Endothelial cell of umbilical vein (primary cell): ENCODE data around the gene FGFR3. TPM values are rescaled to one million over a fixed set of nuclear protein-coding genes. Genes with fewer than 3 reads are reported as not detected.

Source experiments
- BruUV-seq: library from RNA; stranded (reverse); fragments of 400-500 nt; replicated peaks from 2 replicates; lab custom pipeline; 2021; lab: Mats Ljungman, UMichigan
- CTCF ChIA-PET: fragments of 300-600, 350-600 bp; sonication (Branson Sonifier 250); formaldehyde crosslinking; loops from one replicate; lab custom pipeline; 2021; ENCODE audit warnings: antibody characterized with exemption, inconsistent platforms; lab: Charles Lee
- POLR2A ChIA-PET: fragments of 300-600, 350-600 bp; sonication (Branson Sonifier 250); formaldehyde crosslinking; loops from one replicate; lab custom pipeline; 2021; ENCODE audit warnings: antibody characterized with exemption, inconsistent platforms; lab: Charles Lee
- DNase-seq: peaks from one replicate; pipeline ENCODE4 v3.0.0-alpha.2; 2011; ENCODE audit warnings: low read depth, low spot score
- FAIRE-seq: peaks from 2 replicates; lab custom pipeline; 2011; peaks lifted over from hg19 to GRCh38; lab: Jason Lieb, UNC
- H2AFZ ChIP-seq: 2 replicates; pipeline ENCODE4 v1.6.0; 2012; ENCODE audit warnings: low read depth, low read length, control low read depth, inconsistent platforms
- H3K27ac ChIP-seq: 2 replicates; pipeline ENCODE4 v1.5.1; 2011; ENCODE audit warnings: low read depth, mild to moderate bottlenecking, control low read depth, low read length, moderate library complexity; ENCODE audit not compliant: insufficient read depth
- H3K27me3 ChIP-seq, 2 experiments: 2 replicates each; pipeline versions ENCODE4 v1.6.0 to v1.6.1; 2011; ENCODE audit warnings: low read length in 2 of 2, mixed read lengths in 1 of 2; ENCODE audit not compliant: control insufficient read depth in 2 of 2, insufficient read depth in 2 of 2
- H3K36me3 ChIP-seq, 2 experiments: 2 replicates in 1 of 2; 3 replicates in 1 of 2; pipeline ENCODE4 v1.5.1; 2011; ENCODE audit warnings: low read length in 2 of 2, mild to moderate bottlenecking in 1 of 2, moderate library complexity in 1 of 2; ENCODE audit not compliant: control insufficient read depth in 2 of 2, insufficient read depth in 2 of 2; ENCODE audit errors: extremely low read depth in 1 of 2
- H3K4me1 ChIP-seq: 3 replicates; pipeline ENCODE4 v1.5.1; 2011; ENCODE audit warnings: mild to moderate bottlenecking, low read length; ENCODE audit not compliant: control insufficient read depth, insufficient read depth; ENCODE audit errors: extremely low read depth
- H3K4me2 ChIP-seq: 2 replicates; pipeline ENCODE4 v1.6.1; 2011; ENCODE audit warnings: low read length, control low read depth, mixed read lengths; ENCODE audit not compliant: insufficient read depth
- H3K4me3 ChIP-seq, 3 experiments: fragments of 200-600 bp in 1 of 3; sonication (generic), shearing (Covaris generic) in 1 of 3; replicated peaks in 1 of 3; 2 replicates each; pipeline ENCODE4 v1.5.1; 2011 to 2016; ENCODE audit warnings: control low read depth in 3 of 3, low read length in 3 of 3, mild to moderate bottlenecking in 2 of 3, inconsistent platforms in 1 of 3, low read depth in 1 of 3, moderate library complexity in 1 of 3; ENCODE audit not compliant: insufficient read depth in 1 of 3
- H3K79me2 ChIP-seq: 2 replicates; pipeline ENCODE4 v1.6.0; 2012; ENCODE audit warnings: low read length, inconsistent platforms; ENCODE audit not compliant: control insufficient read depth, insufficient read depth
- H3K9ac ChIP-seq: replicated peaks from 2 replicates; pipeline ENCODE3; 2011; ENCODE audit warnings: low read length, control low read depth; ENCODE audit not compliant: insufficient read depth; ENCODE audit errors: extremely low read depth
- H3K9me1 ChIP-seq: replicated peaks from 3 replicates; pipeline ENCODE4 v1.6.0; 2011; ENCODE audit warnings: mild to moderate bottlenecking, low read length; ENCODE audit not compliant: control insufficient read depth, insufficient read depth; ENCODE audit errors: extremely low read depth
- H3K9me3 ChIP-seq: replicated peaks from 2 replicates; pipeline ENCODE4 v1.5.1; 2012; ENCODE audit warnings: low read length, inconsistent platforms; ENCODE audit not compliant: control insufficient read depth, insufficient read depth
- H4K20me1 ChIP-seq: replicated peaks from 2 replicates; pipeline ENCODE3; 2011; ENCODE audit warnings: mild to moderate bottlenecking, low read length; ENCODE audit not compliant: control insufficient read depth, insufficient read depth; ENCODE audit errors: extremely low read depth
- EZH2 ChIP-seq: IDR thresholded peaks from 2 replicates; pipeline ENCODE4 v1.6.1; 2012; ENCODE audit warnings: borderline replicate concordance, low read depth, mild to moderate bottlenecking, moderate library complexity, low read length, inconsistent platforms; ENCODE audit not compliant: severe bottlenecking
- FOS ChIP-seq: IDR thresholded peaks from 2 replicates; pipeline ENCODE4 v1.6.1; 2011; ENCODE audit warnings: mild to moderate bottlenecking, low read length, moderate library complexity, borderline replicate concordance; ENCODE audit not compliant: insufficient read depth
- GATA2 ChIP-seq: IDR thresholded peaks from 2 replicates; pipeline ENCODE4 v1.7.0; 2011; ENCODE audit warnings: low read depth, mild to moderate bottlenecking, moderate library complexity, mixed read lengths, low read length; ENCODE audit not compliant: insufficient read length, insufficient read depth
- JUN ChIP-seq: IDR thresholded peaks from 2 replicates; pipeline ENCODE4 v1.6.1; 2011; ENCODE audit warnings: borderline replicate concordance, low read depth; ENCODE audit not compliant: insufficient read length, insufficient read depth
- MAX ChIP-seq: IDR thresholded peaks from 2 replicates; pipeline ENCODE4 v1.6.1; 2011; ENCODE audit not compliant: insufficient read depth, insufficient read length
- MYC ChIP-seq: IDR thresholded peaks from one replicate; pipeline ENCODE4 v1.6.1; 2011; ENCODE audit warnings: mild to moderate bottlenecking, low read depth, low read length
- POLR2A ChIP-seq: IDR thresholded peaks from 2 replicates; pipeline ENCODE4 v1.6.1; 2012; ENCODE audit warnings: low read depth, mild to moderate bottlenecking, control low read depth, low read length
- POLR2AphosphoS5 ChIP-seq: IDR thresholded peaks from 2 replicates; pipeline ENCODE4 v1.6.1; 2012; ENCODE audit warnings: low read depth, mild to moderate bottlenecking, control low read depth, low read length, moderate library complexity; ENCODE audit not compliant: insufficient read depth
- dilution Hi-C: fragments of 300-500 bp; cut with MboI; formaldehyde crosslinking; loops from one replicate; pipeline ENCODE4 v1.15.0; 2019; ENCODE audit warnings: low sequenced_read_pairs; ENCODE audit not compliant: extremely low pct_ligation_motif_present
- intact Hi-C: fragments of 100-400 bp; cut with micrococcal nuclease; formaldehyde crosslinking; loops from one replicate; pipeline ENCODE4 v1.10.0; 2022
- polyA plus RNA-seq, 4 experiments: library from polyadenylated mRNA; depleted of rRNA in 3 of 4; stranded (reverse) in 3 of 4; unstranded in 1 of 4; fragments of >200 nt; gene quantifications; 2 replicates each; pipeline versions ENCODE4 v1.2.1 to v1.2.3, GENCODE V29; 2011 to 2012; ENCODE audit warnings: missing spikeins in 1 of 4
- total RNA-seq: library from RNA; stranded (reverse); gene quantifications from 2 replicates; pipeline ENCODE4 v1.2.3, GENCODE V29; 2021
- TF ChIP-seq, protein P1 (sequence below), 2 donors: IDR thresholded peaks; 1 replicate in 1 of 2; 2 replicates in 1 of 2; pipeline ENCODE4 v1.5.1; 2011; ENCODE audit warnings: low read length in 2 of 2, mild to moderate bottlenecking in 2 of 2, moderate library complexity in 2 of 2, control low read depth in 1 of 2, inconsistent platforms in 1 of 2, low read depth in 1 of 2; ENCODE audit not compliant: insufficient read depth in 1 of 2; ENCODE audit errors: extremely low read depth in 1 of 2

The FGFR3 gene
- total and polyA plus RNA-seq, 2 donors (not counting 3 experiments of a cell fraction or from before 2014, with no cell fraction given), result 0.73 to 1.2 TPM

GRCh38 chr4:1743975-1744374, 49.1 kb upstream of the FGFR3 start:
- intact Hi-C loops, result no loop called here
- Histone ChIP-seq H3K36me3 (peaks cover 8 to 26% of the 10 kb centered on the region in 2 experiments), H3K27me3 (no peaks in the 10 kb centered on the region), H3K27ac (no peak overlapping the region), H3K4me2 (no peak overlapping the region), H3K9ac (no peak overlapping the region), H2AFZ (no peak overlapping the region), H3K9me1 (no peaks in the 10 kb centered on the region), H3K79me2 (no peaks in the 10 kb centered on the region), H3K9me3 (no peaks in the 10 kb centered on the region), H3K4me3 (no peak overlapping the region), H3K4me1 (peaks cover 4% of the 10 kb centered on the region), H4K20me1 (no peaks in the 10 kb centered on the region)
- DNase-seq (no peak), FAIRE-seq (no peak)
- dilution Hi-C loops, result no loop called here
- no peak for TF ChIP-seq EZH2
- no peak for TF ChIP-seq JUN
- TF ChIP-seq GATA2, result no peak
- TF ChIP-seq POLR2AphosphoS5, result no peak
- TF ChIP-seq, protein P1, sequence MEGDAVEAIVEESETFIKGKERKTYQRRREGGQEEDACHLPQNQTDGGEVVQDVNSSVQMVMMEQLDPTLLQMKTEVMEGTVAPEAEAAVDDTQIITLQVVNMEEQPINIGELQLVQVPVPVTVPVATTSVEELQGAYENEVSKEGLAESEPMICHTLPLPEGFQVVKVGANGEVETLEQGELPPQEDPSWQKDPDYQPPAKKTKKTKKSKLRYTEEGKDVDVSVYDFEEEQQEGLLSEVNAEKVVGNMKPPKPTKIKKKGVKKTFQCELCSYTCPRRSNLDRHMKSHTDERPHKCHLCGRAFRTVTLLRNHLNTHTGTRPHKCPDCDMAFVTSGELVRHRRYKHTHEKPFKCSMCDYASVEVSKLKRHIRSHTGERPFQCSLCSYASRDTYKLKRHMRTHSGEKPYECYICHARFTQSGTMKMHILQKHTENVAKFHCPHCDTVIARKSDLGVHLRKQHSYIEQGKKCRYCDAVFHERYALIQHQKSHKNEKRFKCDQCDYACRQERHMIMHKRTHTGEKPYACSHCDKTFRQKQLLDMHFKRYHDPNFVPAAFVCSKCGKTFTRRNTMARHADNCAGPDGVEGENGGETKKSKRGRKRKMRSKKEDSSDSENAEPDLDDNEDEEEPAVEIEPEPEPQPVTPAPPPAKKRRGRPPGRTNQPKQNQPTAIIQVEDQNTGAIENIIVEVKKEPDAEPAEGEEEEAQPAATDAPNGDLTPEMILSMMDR (IDR thresholded peaks at IDR 0.05; ENCODE audit: extremely low read depth in 1 of 2, insufficient read depth in 1 of 2, low read depth in 1 of 2, low read length in 2 of 2), result no peak
- TF ChIP-seq MAX, result no peak
- TF ChIP-seq POLR2A, result no peak
- no peak for TF ChIP-seq MYC
- TF ChIP-seq FOS, result no peak
- ChIA-PET CTCF (interaction anchor here (2.6 to 6.0 kb wide), 2 partner anchors 67 to 167 kb away, joined by 14 to 198 read pairs; no protein-coding TSS in a partner anchor), POLR2A (interaction anchor here (0.6 kb wide), 1 partner anchor 13 kb away, joined by 5 read pairs; no protein-coding TSS in a partner anchor)
- no TSS peak for BruUV-seq
